ENCODE results near the gene VIPR2.

VIPR2 gene

GRCh38 chr7:159063046-159063840, 81.4 kb downstream of the VIPR2 start:
- TF ChIP-seq POLR2AphosphoS5 (IDR thresholded peaks at IDR 0.05; ENCODE audit: low read depth, low read length) = no peak

- TF ChIP-seq REST (IDR thresholded peaks at IDR 0.05; ENCODE audit: insufficient read depth in 1 of 2, low read depth in 2 of 2, low read length in 2 of 2) = no peak
- TF ChIP-seq TAF1 (IDR thresholded peaks at IDR 0.05; ENCODE audit: borderline replicate concordance, insufficient read depth, low read length) = no peak
- no peak for TF ChIP-seq SIN3A (IDR thresholded peaks at IDR 0.05; ENCODE audit: borderline replicate concordance, insufficient read depth, low read length)
- TF ChIP-seq FOXP2 (optimal IDR thresholded peaks at IDR 0.05; ENCODE audit: borderline replicate concordance, extremely low read depth, extremely low read length, insufficient read depth) = no peak
- no peak for TF ChIP-seq POLR2AphosphoS5 (IDR thresholded peaks at IDR 0.05; ENCODE audit: low read depth, low read length)
Observed at GRCh38 chr7:159062569-159062968, 82.1 kb downstream of the VIPR2 start.

- no peak for TF ChIP-seq SIN3A (IDR thresholded peaks at IDR 0.05; ENCODE audit: borderline replicate concordance, insufficient read depth, low read length)
- no peak for TF ChIP-seq REST (IDR thresholded peaks at IDR 0.05; ENCODE audit: insufficient read depth in 1 of 2, low read depth in 2 of 2, low read length in 2 of 2)
- TF ChIP-seq TAF1 (IDR thresholded peaks at IDR 0.05; ENCODE audit: borderline replicate concordance, insufficient read depth, low read length) = no peak
Observed at GRCh38 chr7:159061674-159062212, 82.9 kb downstream of the VIPR2 start.

GRCh38 chr7:159061209-159061608, 83.5 kb downstream of the VIPR2 start:
- TF ChIP-seq FOXP2 (optimal IDR thresholded peaks at IDR 0.05; ENCODE audit: borderline replicate concordance, extremely low read depth, extremely low read length, insufficient read depth) (no peak), REST (IDR thresholded peaks at IDR 0.05; ENCODE audit: insufficient read depth in 1 of 2, low read depth in 2 of 2, low read length in 2 of 2) (no peak), SIN3A (IDR thresholded peaks at IDR 0.05; ENCODE audit: borderline replicate concordance, insufficient read depth, low read length) (no peak), POLR2AphosphoS5 (IDR thresholded peaks at IDR 0.05; ENCODE audit: low read depth, low read length) (no peak), TAF1 (IDR thresholded peaks at IDR 0.05; ENCODE audit: borderline replicate concordance, insufficient read depth, low read length) (no peak)

GRCh38 chr7:159060440-159060839, 84.2 kb downstream of the VIPR2 start:
- no peak for TF ChIP-seq SIN3A (IDR thresholded peaks at IDR 0.05; ENCODE audit: borderline replicate concordance, insufficient read depth, low read length)
- TF ChIP-seq FOXP2 (optimal IDR thresholded peaks at IDR 0.05; ENCODE audit: borderline replicate concordance, extremely low read depth, extremely low read length, insufficient read depth) = no peak
- TF ChIP-seq REST (IDR thresholded peaks at IDR 0.05; ENCODE audit: insufficient read depth in 1 of 2, low read depth in 2 of 2, low read length in 2 of 2) = no peak
- no peak for TF ChIP-seq TAF1 (IDR thresholded peaks at IDR 0.05; ENCODE audit: borderline replicate concordance, insufficient read depth, low read length)
- no peak for TF ChIP-seq POLR2AphosphoS5 (IDR thresholded peaks at IDR 0.05; ENCODE audit: low read depth, low read length)
